Astrocyte of the spinal cord (primary cell): ENCODE data around the gene PRKAG2.
A peak's percentile ranks its signal among the peaks of the same experiment; 100 is the strongest.

ENCODE experiments used
- DNase-seq: peaks from one replicate; pipeline ENCODE4 v3.0.0; 2011; ENCODE audit warnings: low read depth, low spot score
- H3K4me3 ChIP-seq: 2 replicates; pipeline ENCODE4 v1.5.1; 2011; ENCODE audit warnings: low read depth, mild to moderate bottlenecking, low read length, moderate library complexity
- in situ Hi-C: cut with HindIII; loops from 2 replicates; pipeline ENCODE4 v1.10.0; 2017; ENCODE audit warnings: low sequenced_read_pairs
- TF ChIP-seq, protein P1 (sequence below): IDR thresholded peaks from 2 replicates; pipeline ENCODE4 v1.5.1; 2012; ENCODE audit warnings: low read depth, mild to moderate bottlenecking, low read length, inconsistent platforms

PRKAG2 gene

DNA sequence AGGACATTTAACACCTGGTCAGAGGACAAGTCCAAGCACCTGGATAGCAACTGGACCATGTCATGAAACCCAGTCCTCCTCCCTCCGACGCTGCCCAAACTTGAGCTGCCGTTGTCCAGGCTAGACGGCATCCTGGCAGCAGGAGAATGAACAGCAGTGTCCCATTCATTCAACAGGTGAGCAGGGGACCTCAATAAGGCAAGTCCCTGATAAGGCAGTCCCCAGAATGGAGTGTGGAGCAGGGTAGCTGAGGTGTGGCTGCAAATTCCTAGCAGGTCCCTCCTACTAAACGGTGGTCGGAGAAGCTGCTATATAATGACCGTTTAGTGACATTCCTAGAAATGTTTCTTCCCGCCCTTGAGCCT lies 169.8 kb downstream of the PRKAG2 start:
- no peak for DNase-seq
- no peak overlapping the region for H3K4me3 ChIP-seq
- TF ChIP-seq, protein P1, sequence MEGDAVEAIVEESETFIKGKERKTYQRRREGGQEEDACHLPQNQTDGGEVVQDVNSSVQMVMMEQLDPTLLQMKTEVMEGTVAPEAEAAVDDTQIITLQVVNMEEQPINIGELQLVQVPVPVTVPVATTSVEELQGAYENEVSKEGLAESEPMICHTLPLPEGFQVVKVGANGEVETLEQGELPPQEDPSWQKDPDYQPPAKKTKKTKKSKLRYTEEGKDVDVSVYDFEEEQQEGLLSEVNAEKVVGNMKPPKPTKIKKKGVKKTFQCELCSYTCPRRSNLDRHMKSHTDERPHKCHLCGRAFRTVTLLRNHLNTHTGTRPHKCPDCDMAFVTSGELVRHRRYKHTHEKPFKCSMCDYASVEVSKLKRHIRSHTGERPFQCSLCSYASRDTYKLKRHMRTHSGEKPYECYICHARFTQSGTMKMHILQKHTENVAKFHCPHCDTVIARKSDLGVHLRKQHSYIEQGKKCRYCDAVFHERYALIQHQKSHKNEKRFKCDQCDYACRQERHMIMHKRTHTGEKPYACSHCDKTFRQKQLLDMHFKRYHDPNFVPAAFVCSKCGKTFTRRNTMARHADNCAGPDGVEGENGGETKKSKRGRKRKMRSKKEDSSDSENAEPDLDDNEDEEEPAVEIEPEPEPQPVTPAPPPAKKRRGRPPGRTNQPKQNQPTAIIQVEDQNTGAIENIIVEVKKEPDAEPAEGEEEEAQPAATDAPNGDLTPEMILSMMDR, result no peak
- in situ Hi-C loops, result no loop called here

DNA sequence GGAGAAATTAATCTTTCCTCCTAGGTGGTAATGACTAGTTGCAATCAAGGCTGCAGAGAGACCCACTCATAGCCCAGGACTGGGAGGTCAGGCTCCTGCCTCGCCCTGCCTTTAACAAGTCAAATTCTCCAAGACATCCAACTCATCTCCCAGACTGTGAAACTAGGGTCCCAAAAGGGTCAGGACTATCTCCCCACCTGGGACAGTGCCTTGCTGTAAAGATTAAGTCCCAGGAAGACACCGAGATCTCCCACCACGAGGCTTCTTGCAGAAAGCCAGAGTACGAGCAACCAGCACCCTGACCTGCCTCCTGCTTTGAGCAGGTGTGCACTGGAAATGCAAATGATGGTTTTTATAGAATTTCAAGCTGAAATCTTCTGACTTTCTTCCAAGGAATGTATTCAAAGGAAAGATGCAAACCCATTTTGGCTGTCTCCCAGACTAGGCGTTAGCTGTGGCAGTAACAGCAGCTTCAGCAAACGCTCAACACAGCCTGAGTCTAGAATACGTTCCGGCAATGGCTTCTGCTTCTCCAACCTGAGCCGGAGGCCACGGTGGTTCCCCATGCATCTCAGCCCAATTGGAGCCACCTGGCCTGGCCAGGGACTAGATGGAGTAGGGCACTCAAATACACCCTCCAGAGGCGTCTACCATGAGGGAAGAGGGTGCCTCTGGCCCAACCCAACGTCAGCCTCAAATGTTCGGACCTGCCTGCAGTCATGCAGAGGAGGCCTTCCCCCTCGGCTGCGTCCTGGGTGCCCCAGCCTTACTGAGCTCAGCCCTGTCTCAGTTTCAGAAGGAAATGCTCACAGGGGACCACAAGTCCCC lies 170.4 kb downstream of the PRKAG2 start:
- H3K4me3 ChIP-seq, result no peak overlapping the region
- TF ChIP-seq, protein P1, result no peak
- in situ Hi-C loops, result no loop called here
- no peak for DNase-seq

DNA sequence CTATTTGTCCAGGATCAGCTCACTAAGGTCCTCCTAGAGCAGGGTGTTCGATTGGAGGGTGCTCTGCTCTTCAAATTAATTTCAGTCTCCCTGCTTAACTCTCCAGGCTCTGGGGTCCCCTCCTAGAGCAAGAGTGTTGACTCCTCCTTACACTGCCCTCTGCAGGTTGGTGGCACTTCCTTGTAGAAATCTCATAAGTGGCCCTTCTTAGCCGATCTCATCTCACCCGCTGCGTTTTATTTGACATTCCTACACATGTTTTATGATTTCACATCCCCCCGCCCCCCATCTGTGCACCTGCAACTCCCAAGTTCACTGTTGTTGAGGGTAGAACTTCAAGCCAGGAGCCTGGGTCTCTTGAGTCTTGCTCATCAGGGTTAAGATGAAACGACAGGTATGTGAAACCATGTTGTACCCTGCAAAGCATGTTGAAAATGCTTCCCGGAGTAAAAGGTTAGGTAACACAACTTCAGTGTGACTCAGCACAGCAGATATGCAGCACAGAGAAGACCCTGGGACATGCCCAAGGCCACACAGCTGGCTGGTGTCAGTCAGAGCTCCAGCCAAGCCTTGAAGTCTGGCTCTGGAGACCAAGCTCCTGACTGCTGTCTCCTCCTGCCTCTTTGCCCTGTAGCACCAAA lies 171.2 kb downstream of the PRKAG2 start:
- in situ Hi-C loops, result no loop called here
- H3K4me3 ChIP-seq, result no peak overlapping the region
- TF ChIP-seq, protein P1, result peak; percentile 67
- no peak for DNase-seq

DNA sequence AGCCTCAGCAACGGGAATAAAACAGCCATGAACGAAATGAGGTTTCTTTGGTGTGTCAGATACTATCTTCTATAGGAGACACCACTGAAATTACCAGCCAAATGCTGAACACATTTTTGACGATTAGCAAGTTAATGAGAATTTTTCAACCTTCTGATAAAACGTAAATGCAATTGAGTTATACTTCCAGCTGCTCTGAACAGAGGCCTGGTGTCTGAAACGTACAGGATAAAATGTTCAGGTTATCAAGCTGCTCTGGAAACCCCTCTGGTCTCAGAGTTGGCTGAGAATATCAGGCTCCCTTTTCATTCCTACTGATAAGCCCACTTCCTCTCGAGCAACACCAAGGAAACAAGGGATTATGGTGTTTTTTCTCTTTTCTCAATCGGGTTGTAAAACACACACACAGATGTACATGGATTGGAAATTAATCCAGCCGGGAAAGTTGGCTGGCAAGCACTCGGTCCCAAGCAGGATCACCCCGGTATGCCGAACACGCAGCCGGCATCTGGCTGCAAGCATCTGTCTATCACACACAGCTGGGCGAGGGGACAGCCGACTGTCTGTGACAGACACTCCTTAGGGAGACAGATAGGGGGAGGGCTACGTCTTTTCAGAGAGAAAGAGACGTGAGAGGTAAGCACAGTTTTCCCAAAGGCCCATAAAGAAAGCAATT lies 171.8 kb downstream of the PRKAG2 start:
- TF ChIP-seq, protein P1, result no peak
- in situ Hi-C loops, result no loop called here
- no peak overlapping the region for H3K4me3 ChIP-seq
- DNase-seq, result no peak

DNA sequence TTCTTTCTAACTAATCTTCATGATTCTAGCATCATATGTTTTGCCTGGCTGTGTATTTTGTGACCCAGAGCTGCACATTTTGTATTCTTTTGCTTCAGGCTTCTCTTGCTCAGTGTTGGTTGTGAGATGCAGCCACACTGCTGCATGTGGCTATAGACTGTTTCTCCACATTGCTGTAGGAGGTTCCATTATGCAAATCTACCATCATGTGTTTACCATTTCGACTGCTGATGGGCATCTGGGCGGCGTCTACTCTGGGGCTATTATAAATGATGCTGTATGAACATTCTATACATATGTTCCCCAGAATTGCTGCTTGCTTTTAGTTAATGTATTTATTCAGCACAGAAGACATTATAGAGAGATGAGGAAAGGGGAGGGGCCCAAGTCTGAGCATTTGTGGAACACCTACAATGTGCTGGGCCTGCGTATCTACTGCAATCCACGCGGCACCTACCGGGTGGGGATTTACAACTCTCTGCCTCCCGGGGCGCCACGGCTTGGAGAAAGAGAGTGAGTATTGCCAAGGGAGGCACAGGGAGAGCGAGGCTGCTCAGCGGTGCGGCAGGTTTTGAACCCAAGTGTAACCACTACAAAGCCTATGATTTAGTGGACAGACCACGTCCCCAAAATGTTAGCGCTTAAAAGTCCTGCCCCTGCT lies 172.5 kb downstream of the PRKAG2 start:
- in situ Hi-C loops, result no loop called here
- TF ChIP-seq, protein P1, result no peak
- DNase-seq, result no peak
- no peak overlapping the region for H3K4me3 ChIP-seq

DNA sequence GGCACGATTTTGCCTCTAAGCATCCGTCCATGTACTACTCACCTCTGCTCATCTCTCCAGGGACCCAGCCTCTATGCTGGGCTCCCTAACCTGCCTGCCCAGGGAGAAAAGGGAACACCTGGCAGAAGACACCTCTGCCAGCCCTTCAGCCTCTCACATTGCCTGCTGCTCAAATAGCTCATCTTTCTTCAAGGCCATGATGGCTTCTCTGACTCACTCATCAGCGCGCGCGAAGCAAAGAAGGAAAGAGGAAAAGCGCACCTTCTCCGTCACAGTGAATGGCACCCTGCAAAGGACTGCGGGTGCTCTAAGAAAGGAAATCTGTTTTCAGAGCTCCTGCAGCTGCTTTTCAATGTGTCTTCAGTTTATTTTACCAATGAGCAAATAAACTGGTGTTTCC lies 174.0 kb downstream of the PRKAG2 start:
- in situ Hi-C loops, result no loop called here
- TF ChIP-seq, protein P1, result no peak
- DNase-seq, result no peak
- no peak overlapping the region for H3K4me3 ChIP-seq
